ENCODE data around the gene MAST3.

The MAST3 gene

GRCh38 chr19:18058208-18059009, 39.2 kb upstream of the MAST3 start:
- TF ChIP-seq, protein P1, sequence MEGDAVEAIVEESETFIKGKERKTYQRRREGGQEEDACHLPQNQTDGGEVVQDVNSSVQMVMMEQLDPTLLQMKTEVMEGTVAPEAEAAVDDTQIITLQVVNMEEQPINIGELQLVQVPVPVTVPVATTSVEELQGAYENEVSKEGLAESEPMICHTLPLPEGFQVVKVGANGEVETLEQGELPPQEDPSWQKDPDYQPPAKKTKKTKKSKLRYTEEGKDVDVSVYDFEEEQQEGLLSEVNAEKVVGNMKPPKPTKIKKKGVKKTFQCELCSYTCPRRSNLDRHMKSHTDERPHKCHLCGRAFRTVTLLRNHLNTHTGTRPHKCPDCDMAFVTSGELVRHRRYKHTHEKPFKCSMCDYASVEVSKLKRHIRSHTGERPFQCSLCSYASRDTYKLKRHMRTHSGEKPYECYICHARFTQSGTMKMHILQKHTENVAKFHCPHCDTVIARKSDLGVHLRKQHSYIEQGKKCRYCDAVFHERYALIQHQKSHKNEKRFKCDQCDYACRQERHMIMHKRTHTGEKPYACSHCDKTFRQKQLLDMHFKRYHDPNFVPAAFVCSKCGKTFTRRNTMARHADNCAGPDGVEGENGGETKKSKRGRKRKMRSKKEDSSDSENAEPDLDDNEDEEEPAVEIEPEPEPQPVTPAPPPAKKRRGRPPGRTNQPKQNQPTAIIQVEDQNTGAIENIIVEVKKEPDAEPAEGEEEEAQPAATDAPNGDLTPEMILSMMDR (IDR thresholded peaks at IDR 0.05; ENCODE audit: low read depth, low read length): peak; percentile 85
- no peak overlapping the region for H3K4me3 ChIP-seq (ENCODE audit: low read depth, low read length)

DNA sequence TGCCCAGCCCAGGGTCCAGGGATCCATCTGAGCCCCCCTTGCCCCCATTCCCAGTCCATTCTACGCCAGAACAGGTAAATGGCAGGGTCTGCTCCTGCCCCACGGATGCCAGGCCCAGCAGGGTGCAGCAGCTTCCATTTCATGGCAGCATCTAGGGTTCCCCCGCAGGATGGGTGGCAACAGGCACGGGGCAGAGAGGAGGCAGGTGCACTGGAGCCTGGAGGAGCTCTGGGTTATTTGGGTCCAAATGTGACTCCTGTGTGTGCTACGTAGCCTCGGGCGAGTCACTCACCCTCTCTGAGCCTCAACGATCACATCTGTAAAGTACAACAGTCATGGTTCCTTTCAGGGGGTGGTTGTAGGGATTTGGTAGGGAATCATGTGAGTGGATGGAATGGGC, 38.3 kb upstream of the MAST3 start:
- TF ChIP-seq, protein P1 (IDR thresholded peaks at IDR 0.05; ENCODE audit: low read depth, low read length): no peak
- no peak overlapping the region for H3K4me3 ChIP-seq (ENCODE audit: low read depth, low read length)

- H3K4me3 ChIP-seq (ENCODE audit: low read depth, low read length): no peak overlapping the region
- TF ChIP-seq, protein P1 (IDR thresholded peaks at IDR 0.05; ENCODE audit: low read depth, low read length): no peak
Observed at GRCh38 chr19:18059902-18060301, 37.7 kb upstream of the MAST3 start.

- H3K4me3 ChIP-seq (ENCODE audit: low read depth, low read length): no peak overlapping the region
- TF ChIP-seq, protein P1 (IDR thresholded peaks at IDR 0.05; ENCODE audit: low read depth, low read length): no peak
Observed at GRCh38 chr19:18060472-18060871, 37.1 kb upstream of the MAST3 start.

- TF ChIP-seq, protein P1 (IDR thresholded peaks at IDR 0.05; ENCODE audit: low read depth, low read length): no peak
- no peak overlapping the region for H3K4me3 ChIP-seq (ENCODE audit: low read depth, low read length)
Observed at GRCh38 chr19:18062028-18062427, 35.5 kb upstream of the MAST3 start.

- H3K4me3 ChIP-seq (ENCODE audit: low read depth, low read length): no peak overlapping the region
- TF ChIP-seq, protein P1 (IDR thresholded peaks at IDR 0.05; ENCODE audit: low read depth, low read length): no peak
Observed at GRCh38 chr19:18063463-18063862, 34.1 kb upstream of the MAST3 start.

- TF ChIP-seq, protein P1 (IDR thresholded peaks at IDR 0.05; ENCODE audit: low read depth, low read length): no peak
- no peak overlapping the region for H3K4me3 ChIP-seq (ENCODE audit: low read depth, low read length)
Observed at GRCh38 chr19:18065173-18065495, 32.4 kb upstream of the MAST3 start.
